ENCODE measurements around the gene MITD1. TPM values are rescaled to one million over a fixed set of nuclear protein-coding genes. Genes with fewer than 3 reads are reported as not detected.
"Not testable (repeated sequence)": the region's sequence is repeated elsewhere in the genome, so short reads cannot be mapped to it uniquely, and the experiment has no call there.

Gene MITD1
- total RNA-seq, 6 experiments from 2014 or later, result 12.5 to 19.5 (median 17.3) TPM

DNA sequence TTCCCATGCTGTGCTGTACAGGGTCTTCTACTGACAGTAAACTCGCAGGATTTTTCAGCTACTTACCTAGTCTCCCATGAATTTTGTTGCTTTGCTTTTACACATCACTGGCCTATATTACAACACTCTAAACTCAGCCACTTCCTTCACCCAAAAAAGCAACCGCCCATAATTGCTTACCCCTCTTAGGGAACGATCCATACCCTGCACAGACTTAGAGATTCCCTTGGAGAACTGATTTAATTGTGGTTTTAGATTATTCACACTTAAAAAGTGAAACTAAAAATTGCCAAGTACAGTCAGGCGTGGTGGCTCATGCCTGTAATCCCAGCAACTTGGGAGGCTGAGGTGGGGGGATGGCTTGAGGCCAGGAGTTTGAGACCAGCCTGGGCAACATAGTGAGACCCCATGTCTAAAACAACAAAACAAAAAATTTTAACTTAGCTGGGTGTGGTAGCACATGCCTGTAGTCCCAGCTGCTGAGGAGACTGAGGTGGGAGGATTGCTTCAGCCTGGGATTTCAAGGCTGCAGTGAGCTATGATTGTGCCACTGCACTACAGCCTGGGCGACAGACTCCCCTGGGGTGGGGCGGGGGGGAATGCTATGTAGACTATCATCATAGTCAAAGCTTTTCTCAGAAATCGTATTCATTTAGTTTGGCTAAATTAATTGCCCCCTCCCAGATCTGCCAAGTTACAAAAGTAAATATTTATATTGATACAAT, 19.4 kb upstream of the MITD1 start:
- peaks cover 18% of the 10 kb centered on the region for H3K36me3 Mint-ChIP-seq (ENCODE audit: low read depth)
- no peaks in the 10 kb centered on the region for H3K9me3 Mint-ChIP-seq
- no peak for DNase-seq
- H3K27ac Mint-ChIP-seq, result no peak overlapping the region
- no peaks in the 10 kb centered on the region for H3K27me3 Mint-ChIP-seq (ENCODE audit: insufficient read depth)
- no peak overlapping the region for H3K4me3 Mint-ChIP-seq
- no peaks in the 10 kb centered on the region for H3K4me1 Mint-ChIP-seq (ENCODE audit: low read depth)
- TF ChIP-seq, protein P1, sequence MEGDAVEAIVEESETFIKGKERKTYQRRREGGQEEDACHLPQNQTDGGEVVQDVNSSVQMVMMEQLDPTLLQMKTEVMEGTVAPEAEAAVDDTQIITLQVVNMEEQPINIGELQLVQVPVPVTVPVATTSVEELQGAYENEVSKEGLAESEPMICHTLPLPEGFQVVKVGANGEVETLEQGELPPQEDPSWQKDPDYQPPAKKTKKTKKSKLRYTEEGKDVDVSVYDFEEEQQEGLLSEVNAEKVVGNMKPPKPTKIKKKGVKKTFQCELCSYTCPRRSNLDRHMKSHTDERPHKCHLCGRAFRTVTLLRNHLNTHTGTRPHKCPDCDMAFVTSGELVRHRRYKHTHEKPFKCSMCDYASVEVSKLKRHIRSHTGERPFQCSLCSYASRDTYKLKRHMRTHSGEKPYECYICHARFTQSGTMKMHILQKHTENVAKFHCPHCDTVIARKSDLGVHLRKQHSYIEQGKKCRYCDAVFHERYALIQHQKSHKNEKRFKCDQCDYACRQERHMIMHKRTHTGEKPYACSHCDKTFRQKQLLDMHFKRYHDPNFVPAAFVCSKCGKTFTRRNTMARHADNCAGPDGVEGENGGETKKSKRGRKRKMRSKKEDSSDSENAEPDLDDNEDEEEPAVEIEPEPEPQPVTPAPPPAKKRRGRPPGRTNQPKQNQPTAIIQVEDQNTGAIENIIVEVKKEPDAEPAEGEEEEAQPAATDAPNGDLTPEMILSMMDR (IDR thresholded peaks at IDR 0.05), result no peak

DNA sequence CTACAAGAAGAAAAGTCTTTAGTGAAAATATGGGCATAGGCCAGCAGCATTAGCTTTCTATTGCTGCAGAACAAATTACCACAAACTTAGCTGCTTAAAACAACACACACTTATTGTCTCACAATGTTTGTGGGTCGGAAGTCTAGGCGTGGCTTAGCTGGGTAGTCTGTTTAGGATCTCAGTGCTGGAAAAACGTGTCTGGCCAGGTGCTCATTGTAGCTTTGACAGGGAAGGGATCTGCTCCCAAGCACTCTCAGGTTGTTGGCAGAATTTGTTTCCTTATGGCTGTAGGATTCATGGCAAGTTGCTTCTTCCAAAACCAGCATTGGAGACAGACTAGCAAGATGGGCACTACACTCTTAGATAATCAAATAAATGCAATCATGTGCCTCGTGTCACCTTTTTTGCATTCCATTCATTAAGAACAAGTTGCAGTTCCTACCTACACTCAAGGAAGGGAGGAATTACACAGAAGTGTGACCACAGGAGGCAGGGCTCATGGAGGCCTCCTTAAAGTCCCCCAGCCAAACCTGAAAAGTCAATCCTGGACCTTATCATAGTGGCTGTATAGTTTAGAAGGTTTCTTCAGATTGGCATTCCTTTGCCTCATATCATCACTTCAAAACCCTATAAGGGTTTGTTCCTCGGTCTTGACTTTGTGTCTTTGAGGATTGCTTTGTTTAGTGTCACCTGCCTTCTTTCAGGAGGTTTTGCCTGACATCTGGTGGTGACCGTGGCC, 17.4 kb upstream of the MITD1 start:
- no peak overlapping the region for H3K4me3 Mint-ChIP-seq

DNA sequence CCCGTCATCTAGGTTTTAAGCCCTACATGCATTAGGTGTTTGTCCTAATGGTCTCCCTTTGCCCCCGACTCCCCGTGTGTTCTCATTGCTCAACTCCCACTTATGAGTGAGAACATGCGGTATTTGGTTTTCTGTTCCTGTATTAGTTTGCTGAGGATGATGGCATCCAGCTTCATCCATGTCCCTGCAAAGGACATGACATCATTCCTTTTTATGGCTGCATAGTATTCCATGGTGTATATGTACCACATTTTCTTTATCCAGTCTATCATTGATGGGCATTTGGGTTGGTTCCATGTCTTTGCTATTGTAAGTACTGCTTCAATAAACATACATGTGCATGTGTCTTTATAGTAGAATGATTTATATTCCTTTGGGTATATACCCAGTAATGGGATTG, 11.5 kb upstream of the MITD1 start:
- H3K27me3 Mint-ChIP-seq (ENCODE audit: insufficient read depth); H3K4me1 Mint-ChIP-seq (ENCODE audit: low read depth); DNase-seq; H3K9me3 Mint-ChIP-seq; H3K27ac Mint-ChIP-seq; H3K4me3 Mint-ChIP-seq: not testable (repeated sequence)
- peaks cover 41% of the 10 kb centered on the region for H3K36me3 Mint-ChIP-seq (ENCODE audit: low read depth)

More for the DNA sequence above, 17.4 kb upstream of the MITD1 start:
- no peak overlapping the region for H3K27ac Mint-ChIP-seq
- TF ChIP-seq, protein P1 (IDR thresholded peaks at IDR 0.05), result no peak
- no peaks in the 10 kb centered on the region for H3K4me1 Mint-ChIP-seq (ENCODE audit: low read depth)
- H3K9me3 Mint-ChIP-seq, result no peaks in the 10 kb centered on the region
- H3K36me3 Mint-ChIP-seq (ENCODE audit: low read depth), result peaks cover 19% of the 10 kb centered on the region
- DNase-seq, result no peak
- H3K27me3 Mint-ChIP-seq (ENCODE audit: insufficient read depth), result no peaks in the 10 kb centered on the region

DNA sequence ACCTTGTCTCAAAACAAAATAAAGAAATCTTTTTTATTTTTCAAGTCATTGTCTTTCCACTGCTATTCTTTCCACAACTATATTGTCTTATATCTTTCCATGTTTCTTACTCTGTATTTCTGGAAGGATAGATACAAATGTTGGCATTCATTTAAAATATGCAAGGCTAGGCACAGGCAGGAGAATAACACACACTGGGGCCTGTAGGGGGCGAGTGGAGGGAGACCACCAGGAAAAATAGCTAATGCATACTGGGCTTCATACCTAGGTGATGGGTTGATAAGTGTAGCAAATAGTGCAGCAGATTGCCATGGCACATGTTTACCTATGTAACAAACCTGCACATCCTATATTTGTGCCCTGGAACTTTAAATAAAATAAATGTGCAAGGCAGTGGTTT, 9.7 kb upstream of the MITD1 start:
- peaks cover 35% of the 10 kb centered on the region for H3K36me3 Mint-ChIP-seq (ENCODE audit: low read depth)
- no peaks in the 10 kb centered on the region for H3K9me3 Mint-ChIP-seq
- TF ChIP-seq, protein P1 (IDR thresholded peaks at IDR 0.05), result peak; percentile 39

DNA sequence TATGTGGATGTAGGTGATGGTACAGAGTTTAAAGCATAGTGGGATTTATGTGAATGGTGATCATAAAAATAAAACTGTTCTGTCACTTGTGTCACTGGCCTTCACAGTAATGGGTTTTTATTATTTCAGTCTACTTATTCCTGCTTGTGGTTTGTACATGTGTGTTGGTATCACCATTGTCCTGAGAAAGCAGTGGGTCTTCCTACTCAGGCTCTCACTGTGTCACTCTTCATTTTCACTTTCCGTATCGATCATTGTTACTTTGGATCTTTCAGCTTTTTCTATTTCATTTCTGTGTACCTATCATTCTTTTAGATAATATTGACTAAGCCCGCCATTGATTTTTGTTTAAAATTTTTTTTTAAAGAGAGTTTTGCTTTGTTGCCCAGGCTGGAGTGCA, 7.5 kb upstream of the MITD1 start:
- H3K4me1 Mint-ChIP-seq (ENCODE audit: low read depth), result peaks cover 5% of the 10 kb centered on the region; the same call in 1 of the 2 replicates
- TF ChIP-seq, protein P1 (IDR thresholded peaks at IDR 0.05), result no peak
- no peak for DNase-seq
- H3K36me3 Mint-ChIP-seq (ENCODE audit: low read depth), result peaks cover 31% of the 10 kb centered on the region
- H3K9me3 Mint-ChIP-seq, result no peaks in the 10 kb centered on the region
- H3K4me3 Mint-ChIP-seq, result no peak overlapping the region
- H3K27me3 Mint-ChIP-seq (ENCODE audit: insufficient read depth), result no peaks in the 10 kb centered on the region; the same call in 1 of the 2 replicates
- no peak overlapping the region for H3K27ac Mint-ChIP-seq

More for the DNA sequence above, 9.7 kb upstream of the MITD1 start:
- H3K27ac Mint-ChIP-seq, result no peak overlapping the region
- no peaks in the 10 kb centered on the region for H3K4me1 Mint-ChIP-seq (ENCODE audit: low read depth)
- no peak overlapping the region for H3K4me3 Mint-ChIP-seq
- H3K27me3 Mint-ChIP-seq (ENCODE audit: insufficient read depth), result no peaks in the 10 kb centered on the region; the same call in 1 of the 2 replicates
- DNase-seq, result no peak

DNA sequence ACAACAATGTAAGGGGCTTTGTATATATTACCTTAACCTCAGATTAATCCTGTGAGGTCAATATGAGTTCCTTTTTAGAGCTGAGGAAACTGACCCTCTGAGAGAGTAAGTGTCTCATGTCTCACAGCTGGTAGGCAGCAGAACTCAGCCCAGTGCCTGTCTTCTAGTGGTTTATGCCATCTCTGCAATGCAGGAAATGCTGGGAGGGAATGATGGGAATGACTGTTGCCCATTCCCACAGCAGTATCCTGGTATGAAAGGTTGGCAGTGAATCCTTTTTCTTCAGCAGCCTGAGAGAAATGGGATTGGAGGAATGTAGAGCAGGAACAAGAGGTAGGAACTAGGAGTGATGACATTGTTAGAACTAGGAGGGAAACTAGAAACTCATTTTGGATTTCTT, 6.2 kb upstream of the MITD1 start:
- H3K36me3 Mint-ChIP-seq (ENCODE audit: low read depth), result peaks cover 20% of the 10 kb centered on the region
- H3K27ac Mint-ChIP-seq, result no peak overlapping the region
- no peaks in the 10 kb centered on the region for H3K9me3 Mint-ChIP-seq
- H3K27me3 Mint-ChIP-seq (ENCODE audit: insufficient read depth), result no peaks in the 10 kb centered on the region; the same call in 1 of the 2 replicates
- no peak overlapping the region for H3K4me3 Mint-ChIP-seq
- DNase-seq, result no peak
- H3K4me1 Mint-ChIP-seq (ENCODE audit: low read depth), result peaks cover 13% of the 10 kb centered on the region
- TF ChIP-seq, protein P1 (IDR thresholded peaks at IDR 0.05), result no peak

Data from HFFc6 (cell line).